Parathyroid adenoma (tissue), 2 donors: Measurements from ENCODE around the gene ENKUR.

Source experiments
- H2AFZ ChIP-seq: fragments of 300-600 bp; sonication (generic); one replicate; pipeline ENCODE4 v1.7.0; 2017; ENCODE audit warnings: antibody characterized with exemption, mild to moderate bottlenecking
- H3K27ac ChIP-seq: fragments of 300-600 bp; sonication (generic); one replicate; pipeline ENCODE4 v1.7.0; 2017
- H3K27me3 ChIP-seq: fragments of 300-600 bp; sonication (generic); one replicate; pipeline ENCODE4 v1.7.0; 2017; ENCODE audit warnings: low read length; ENCODE audit not compliant: control insufficient read depth, insufficient read depth
- H3K36me3 ChIP-seq: fragments of 300-600 bp; sonication (generic); one replicate; pipeline ENCODE4 v1.7.0; 2017; ENCODE audit warnings: low read length; ENCODE audit not compliant: control insufficient read depth, insufficient read depth
- H3K4me1 ChIP-seq: fragments of 300-600 bp; sonication (generic); one replicate; pipeline ENCODE4 v1.7.0; 2017; ENCODE audit warnings: control low read depth
- H3K4me2 ChIP-seq: fragments of 300-600 bp; sonication (generic); one replicate; pipeline ENCODE4 v1.7.0; 2017; ENCODE audit warnings: low read length
- H3K4me3 ChIP-seq: fragments of 300-600 bp; sonication (generic); one replicate; pipeline ENCODE4 v1.7.0; 2017; ENCODE audit warnings: low read depth, low read length
- H3K79me2 ChIP-seq: fragments of 300-600 bp; sonication (generic); one replicate; pipeline ENCODE4 v1.7.0; 2017; ENCODE audit warnings: control low read depth
- H3K9ac ChIP-seq: fragments of 300-600 bp; sonication (generic); one replicate; pipeline ENCODE4 v1.7.0; 2017; ENCODE audit warnings: mild to moderate bottlenecking
- H3K9me3 ChIP-seq: fragments of 300-600 bp; sonication (generic); one replicate; pipeline ENCODE4 v1.7.0; 2017; ENCODE audit warnings: low read length; ENCODE audit not compliant: control insufficient read depth
- CTCF ChIP-seq: fragments of 300-600 bp; sonication (generic); IDR thresholded peaks from one replicate; pipeline ENCODE4 v1.7.0; 2017; ENCODE audit warnings: antibody characterized with exemption, mild to moderate bottlenecking
- donor health status: primary hyperparathyroidism.

The ENKUR gene

GRCh38 chr10:24993237-24993958 lies 22.6 kb downstream of the ENKUR start:
- TF ChIP-seq CTCF: no peak
- H3K9me3 ChIP-seq: no peaks in the 10 kb centered on the region
- H3K4me1 ChIP-seq: no peaks in the 10 kb centered on the region
- H3K27ac ChIP-seq: no peak overlapping the region
- H3K36me3 ChIP-seq: no peaks in the 10 kb centered on the region
- no peaks in the 10 kb centered on the region for H3K79me2 ChIP-seq
- no peak overlapping the region for H3K9ac ChIP-seq
- no peaks in the 10 kb centered on the region for H3K27me3 ChIP-seq
- no peak overlapping the region for H2AFZ ChIP-seq
- peak overlapping the region; percentile 9 for H3K4me2 ChIP-seq
- H3K4me3 ChIP-seq: no peak overlapping the region

DNA sequence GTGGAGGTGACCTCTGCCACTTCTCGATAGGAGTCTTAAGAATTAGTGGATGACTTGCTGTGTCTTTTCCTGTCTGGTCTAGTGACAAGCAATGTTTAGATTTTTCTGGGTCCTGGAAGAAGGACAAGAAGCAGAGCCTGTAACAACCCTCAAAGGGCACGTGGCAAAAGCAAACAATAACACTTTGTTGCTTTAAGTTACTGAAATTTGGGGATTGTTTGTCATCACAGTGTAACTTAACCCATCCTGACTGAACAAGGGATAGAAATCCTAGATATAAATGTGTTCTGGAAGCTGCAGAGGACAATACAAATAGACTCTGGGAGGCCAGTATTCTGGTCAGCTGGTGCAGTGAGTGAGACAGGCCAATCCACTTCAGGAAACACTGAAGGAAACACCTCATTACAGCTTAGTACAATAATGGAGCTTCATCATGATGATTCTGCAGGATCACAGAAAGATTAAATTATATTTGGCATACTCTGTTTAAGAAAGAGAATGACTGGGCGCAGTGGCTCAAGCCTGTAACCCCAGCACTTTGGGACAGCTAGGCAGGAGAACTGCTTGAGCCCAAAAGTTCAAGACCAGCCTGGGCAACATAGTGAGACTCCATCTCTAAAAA lies 23.3 kb downstream of the ENKUR start:
- Histone ChIP-seq H3K4me1 (no peaks in the 10 kb centered on the region), H2AFZ (no peak overlapping the region), H3K79me2 (no peaks in the 10 kb centered on the region), H3K27ac (no peak overlapping the region), H3K4me3 (no peak overlapping the region), H3K9ac (no peak overlapping the region), H3K9me3 (no peaks in the 10 kb centered on the region), H3K27me3 (no peaks in the 10 kb centered on the region), H3K36me3 (no peaks in the 10 kb centered on the region), H3K4me2 (no peak overlapping the region)
- TF ChIP-seq CTCF: no peak

DNA sequence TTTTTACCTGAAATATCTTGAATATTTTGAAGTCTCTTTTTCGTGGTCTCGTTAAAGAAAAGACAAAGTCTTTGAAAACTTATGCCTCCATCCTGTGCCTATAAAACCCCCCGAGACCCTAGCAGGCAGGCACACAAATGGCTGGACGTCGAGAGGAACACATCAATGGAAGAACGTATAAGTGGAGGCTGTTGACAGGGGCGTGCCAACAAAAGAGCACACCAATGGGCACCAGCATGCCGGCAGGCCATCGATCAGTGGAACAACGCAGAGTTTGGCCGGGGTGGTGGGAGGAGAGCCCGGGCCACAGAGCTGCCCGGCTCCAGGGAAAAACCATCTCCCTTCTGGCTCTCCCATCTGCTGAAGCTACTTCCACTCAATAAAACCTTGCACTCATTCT lies 24.7 kb downstream of the ENKUR start:
- Histone ChIP-seq H3K4me3 (no peak overlapping the region), H3K9me3 (no peaks in the 10 kb centered on the region), H3K79me2 (no peaks in the 10 kb centered on the region)

DNA sequence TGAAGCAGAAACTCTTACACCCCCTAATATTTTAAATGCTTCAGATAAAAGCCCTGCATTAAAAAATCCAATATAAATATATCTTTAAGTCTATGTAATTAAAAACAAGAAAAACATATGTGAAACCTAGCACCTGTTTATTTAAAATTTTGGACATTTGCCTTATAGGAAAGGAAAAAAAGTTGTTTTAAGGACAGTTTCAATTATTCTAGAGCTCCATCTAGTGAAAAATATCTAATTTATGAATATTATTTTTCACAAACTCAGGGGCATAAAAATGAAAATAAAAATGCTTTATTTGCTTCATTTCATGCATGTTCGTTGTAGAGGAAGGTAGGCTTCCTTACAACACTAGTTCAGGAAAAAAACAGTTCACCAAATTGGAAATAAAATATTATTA lies 26.1 kb downstream of the ENKUR start:
- Histone ChIP-seq H3K4me3 (no peak overlapping the region), H3K4me1 (no peaks in the 10 kb centered on the region), H3K36me3 (no peaks in the 10 kb centered on the region), H3K9ac (no peak overlapping the region), H3K4me2 (no peak overlapping the region), H3K79me2 (no peaks in the 10 kb centered on the region), H3K27me3 (no peaks in the 10 kb centered on the region), H3K27ac (no peak overlapping the region), H3K9me3 (no peaks in the 10 kb centered on the region), H2AFZ (no peak overlapping the region)
- TF ChIP-seq CTCF: peak; percentile 47

More for the DNA sequence above, 24.7 kb downstream of the ENKUR start:
- TF ChIP-seq CTCF: no peak
- no peak overlapping the region for H3K9ac ChIP-seq
- H2AFZ ChIP-seq: no peak overlapping the region
- H3K36me3 ChIP-seq: no peaks in the 10 kb centered on the region
- no peaks in the 10 kb centered on the region for H3K27me3 ChIP-seq
- no peak overlapping the region for H3K4me2 ChIP-seq
- H3K4me1 ChIP-seq: no peaks in the 10 kb centered on the region
- no peak overlapping the region for H3K27ac ChIP-seq
